ENCODE measurements around the gene CCDC88A. TPM values are rescaled to one million over a fixed set of nuclear protein-coding genes. Genes with fewer than 3 reads are reported as not detected.

The CCDC88A gene
- 40.8 TPM for total RNA-seq
- polyA plus RNA-seq, result 39.6 TPM
- long read RNA-seq, donor 1, result 0 reads
- long read RNA-seq, donor 2, full-length matches to known transcripts, result 6 of 16 reads
- long read RNA-seq, donor 2, partial matches to known transcripts, result 10 of 16 reads
- long read RNA-seq, donor 2, other reads (novel, unspliced or antisense), result 0 of 16 reads
- long read RNA-seq, donor 3, full-length matches to known transcripts, result 5 of 27 reads
- long read RNA-seq, donor 3, partial matches to known transcripts, result 22 of 27 reads
- long read RNA-seq, donor 3, other reads (novel, unspliced or antisense), result 0 of 27 reads
- long read RNA-seq, donor 4, partial matches to known transcripts, result 0 of 1 reads
- long read RNA-seq, donor 4, other reads (novel, unspliced or antisense), result 0 of 1 reads
- long read RNA-seq, donor 5, partial matches to known transcripts, result 33 of 37 reads
- long read RNA-seq, donor 5, other reads (novel, unspliced or antisense), result 0 of 37 reads
- long read RNA-seq, donor 6, full-length matches to known transcripts, result 5 of 13 reads
- long read RNA-seq, donor 6, partial matches to known transcripts, result 8 of 13 reads
- long read RNA-seq, donor 6, other reads (novel, unspliced or antisense), result 0 of 13 reads
- long read RNA-seq, donor 7, partial matches to known transcripts, result 17 of 19 reads
- long read RNA-seq, donor 7, other reads (novel, unspliced or antisense), result 0 of 19 reads
- long read RNA-seq, donor 8, result 0 reads
- long read RNA-seq, donor 9, partial matches to known transcripts, result 8 of 8 reads
- long read RNA-seq, donor 9, other reads (novel, unspliced or antisense), result 0 of 8 reads
- long read RNA-seq, donor 10, full-length matches to known transcripts, result 2 of 2 reads
- long read RNA-seq, donor 10, partial matches to known transcripts, result 0 of 2 reads
- long read RNA-seq, donor 10, other reads (novel, unspliced or antisense), result 0 of 2 reads

- H3K4me1 ChIP-seq (ENCODE audit: control insufficient read depth in 2 of 2, insufficient read depth in 2 of 2, low read length in 2 of 2), result peaks cover 8 to 15% of the 10 kb centered on the region in 2 donors
- peak within 1 kb of the TSS; percentile 62 to 94 for H3K4me3 ChIP-seq (ENCODE audit: low read length in 2 of 2)
- peaks cover 0 to 3% of the 10 kb centered on the region in 2 donors for H3K9me3 ChIP-seq (ENCODE audit: control insufficient read depth in 2 of 2, insufficient read depth in 1 of 2, low read length in 1 of 2)
- peak within 1 kb of the TSS; percentile 82 to 89 for H3K27ac ChIP-seq (ENCODE audit: low read depth in 1 of 2, low read length in 1 of 2)
- peak; percentile 87 to 99 (median 96) for DNase-seq (ENCODE audit: low read depth in 6 of 9, low spot score in 9 of 9)
- H3K36me3 ChIP-seq (ENCODE audit: control insufficient read depth in 2 of 2, insufficient read depth in 2 of 2, low read length in 1 of 2), result no peaks in the 10 kb centered on the region
- no peaks in the 10 kb centered on the region for H3K27me3 ChIP-seq (ENCODE audit: control insufficient read depth in 2 of 2, insufficient read depth in 1 of 2, low read length in 1 of 2)
- under 1% methylated on average over 62 of the region's 62 CpGs for WGBS
Observed at GRCh38 chr2:55419679-55420438, at the start of gene CCDC88A. Gene CCDC88A, minus strand, starts transcription at chr2:55419856. Its CDS starts 777 bp downstream, at chr2:55419079.

- Histone ChIP-seq H3K27ac (ENCODE audit: low read depth in 1 of 2, low read length in 1 of 2) (no peak overlapping the region), H3K4me3 (ENCODE audit: low read length in 2 of 2) (no peak overlapping the region), H3K27me3 (ENCODE audit: control insufficient read depth in 2 of 2, insufficient read depth in 1 of 2, low read length in 1 of 2) (no peaks in the 10 kb centered on the region), H3K9me3 (ENCODE audit: control insufficient read depth in 2 of 2, insufficient read depth in 1 of 2, low read length in 1 of 2) (peaks cover 0 to 5% of the 10 kb centered on the region in 2 donors), H3K4me1 (ENCODE audit: control insufficient read depth in 2 of 2, insufficient read depth in 2 of 2, low read length in 2 of 2) (no peaks in the 10 kb centered on the region), H3K36me3 (ENCODE audit: control insufficient read depth in 2 of 2, insufficient read depth in 2 of 2, low read length in 1 of 2) (no peaks in the 10 kb centered on the region)
- no peak for DNase-seq (ENCODE audit: low read depth in 6 of 9, low spot score in 9 of 9)
- 98% methylated on average over 2 of the region's 2 CpGs for WGBS
Observed at GRCh38 chr2:55461679-55462078, 42.0 kb upstream of the CCDC88A start.

GRCh38 chr2:55460562-55460961, 40.9 kb upstream of the CCDC88A start:
- Histone ChIP-seq H3K27ac (ENCODE audit: low read depth in 1 of 2, low read length in 1 of 2) (no peak overlapping the region), H3K27me3 (ENCODE audit: control insufficient read depth in 2 of 2, insufficient read depth in 1 of 2, low read length in 1 of 2) (no peaks in the 10 kb centered on the region), H3K4me1 (ENCODE audit: control insufficient read depth in 2 of 2, insufficient read depth in 2 of 2, low read length in 2 of 2) (no peaks in the 10 kb centered on the region), H3K9me3 (ENCODE audit: control insufficient read depth in 2 of 2, insufficient read depth in 1 of 2, low read length in 1 of 2) (peaks cover 0 to 5% of the 10 kb centered on the region in 2 donors), H3K4me3 (ENCODE audit: low read length in 2 of 2) (no peak overlapping the region), H3K36me3 (ENCODE audit: control insufficient read depth in 2 of 2, insufficient read depth in 2 of 2, low read length in 1 of 2) (no peaks in the 10 kb centered on the region)
- DNase-seq (ENCODE audit: low read depth in 6 of 9, low spot score in 9 of 9), result no peak
- WGBS, result 48% methylated on average over 3 of the region's 3 CpGs

GRCh38 chr2:55459714-55460274, 40.1 kb upstream of the CCDC88A start:
- DNase-seq (ENCODE audit: low read depth in 6 of 9, low spot score in 9 of 9), result no peak
- Histone ChIP-seq H3K27ac (ENCODE audit: low read depth in 1 of 2, low read length in 1 of 2) (no peak overlapping the region), H3K9me3 (ENCODE audit: control insufficient read depth in 2 of 2, insufficient read depth in 1 of 2, low read length in 1 of 2) (peaks cover 0 to 5% of the 10 kb centered on the region in 2 donors), H3K4me1 (ENCODE audit: control insufficient read depth in 2 of 2, insufficient read depth in 2 of 2, low read length in 2 of 2) (no peaks in the 10 kb centered on the region), H3K36me3 (ENCODE audit: control insufficient read depth in 2 of 2, insufficient read depth in 2 of 2, low read length in 1 of 2) (no peaks in the 10 kb centered on the region), H3K4me3 (ENCODE audit: low read length in 2 of 2) (no peak overlapping the region), H3K27me3 (ENCODE audit: control insufficient read depth in 2 of 2, insufficient read depth in 1 of 2, low read length in 1 of 2) (no peaks in the 10 kb centered on the region)
- 98% methylated on average over 11 of the region's 11 CpGs for WGBS

GRCh38 chr2:55459279-55459678, 39.6 kb upstream of the CCDC88A start:
- Histone ChIP-seq H3K9me3 (ENCODE audit: control insufficient read depth in 2 of 2, insufficient read depth in 1 of 2, low read length in 1 of 2) (peaks cover 0 to 5% of the 10 kb centered on the region in 2 donors), H3K36me3 (ENCODE audit: control insufficient read depth in 2 of 2, insufficient read depth in 2 of 2, low read length in 1 of 2) (no peaks in the 10 kb centered on the region), H3K27ac (ENCODE audit: low read depth in 1 of 2, low read length in 1 of 2) (no peak overlapping the region), H3K4me1 (ENCODE audit: control insufficient read depth in 2 of 2, insufficient read depth in 2 of 2, low read length in 2 of 2) (no peaks in the 10 kb centered on the region), H3K27me3 (ENCODE audit: control insufficient read depth in 2 of 2, insufficient read depth in 1 of 2, low read length in 1 of 2) (no peaks in the 10 kb centered on the region), H3K4me3 (ENCODE audit: low read length in 2 of 2) (no peak overlapping the region)
- no peak for DNase-seq (ENCODE audit: low read depth in 6 of 9, low spot score in 9 of 9)
- 94% methylated on average over 3 of the region's 3 CpGs for WGBS

GRCh38 chr2:55454121-55454520, 34.5 kb upstream of the CCDC88A start:
- Histone ChIP-seq H3K4me1 (ENCODE audit: control insufficient read depth in 2 of 2, insufficient read depth in 2 of 2, low read length in 2 of 2) (no peaks in the 10 kb centered on the region), H3K36me3 (ENCODE audit: control insufficient read depth in 2 of 2, insufficient read depth in 2 of 2, low read length in 1 of 2) (no peaks in the 10 kb centered on the region), H3K27ac (ENCODE audit: low read depth in 1 of 2, low read length in 1 of 2) (no peak overlapping the region), H3K4me3 (ENCODE audit: low read length in 2 of 2) (no peak overlapping the region), H3K27me3 (ENCODE audit: control insufficient read depth in 2 of 2, insufficient read depth in 1 of 2, low read length in 1 of 2) (no peaks in the 10 kb centered on the region), H3K9me3 (ENCODE audit: control insufficient read depth in 2 of 2, insufficient read depth in 1 of 2, low read length in 1 of 2) (no peaks in the 10 kb centered on the region)
- DNase-seq (ENCODE audit: low read depth in 6 of 9, low spot score in 9 of 9), result no peak
- 99% methylated on average over 5 of the region's 5 CpGs for WGBS

GRCh38 chr2:55452879-55453278, 33.2 kb upstream of the CCDC88A start:
- 95% methylated on average over 2 of the region's 2 CpGs for WGBS
- no peak overlapping the region for H3K4me3 ChIP-seq (ENCODE audit: low read length in 2 of 2)
- no peak overlapping the region for H3K27ac ChIP-seq (ENCODE audit: low read depth in 1 of 2, low read length in 1 of 2)
- H3K4me1 ChIP-seq (ENCODE audit: control insufficient read depth in 2 of 2, insufficient read depth in 2 of 2, low read length in 2 of 2), result no peaks in the 10 kb centered on the region
- no peaks in the 10 kb centered on the region for H3K36me3 ChIP-seq (ENCODE audit: control insufficient read depth in 2 of 2, insufficient read depth in 2 of 2, low read length in 1 of 2)
- no peaks in the 10 kb centered on the region for H3K27me3 ChIP-seq (ENCODE audit: control insufficient read depth in 2 of 2, insufficient read depth in 1 of 2, low read length in 1 of 2)
- H3K9me3 ChIP-seq (ENCODE audit: control insufficient read depth in 2 of 2, insufficient read depth in 1 of 2, low read length in 1 of 2), result no peaks in the 10 kb centered on the region
- no peak for DNase-seq (ENCODE audit: low read depth in 6 of 9, low spot score in 9 of 9)

- Histone ChIP-seq H3K27ac (ENCODE audit: low read depth in 1 of 2, low read length in 1 of 2) (no peak overlapping the region), H3K4me3 (ENCODE audit: low read length in 2 of 2) (no peak overlapping the region), H3K4me1 (ENCODE audit: control insufficient read depth in 2 of 2, insufficient read depth in 2 of 2, low read length in 2 of 2) (no peaks in the 10 kb centered on the region), H3K27me3 (ENCODE audit: control insufficient read depth in 2 of 2, insufficient read depth in 1 of 2, low read length in 1 of 2) (no peaks in the 10 kb centered on the region), H3K9me3 (ENCODE audit: control insufficient read depth in 2 of 2, insufficient read depth in 1 of 2, low read length in 1 of 2) (no peaks in the 10 kb centered on the region), H3K36me3 (ENCODE audit: control insufficient read depth in 2 of 2, insufficient read depth in 2 of 2, low read length in 1 of 2) (no peaks in the 10 kb centered on the region)
- DNase-seq (ENCODE audit: low read depth in 6 of 9, low spot score in 9 of 9), result no peak
- 74% methylated on average over 2 of the region's 2 CpGs for WGBS
Observed at GRCh38 chr2:55451699-55452098, 32.0 kb upstream of the CCDC88A start.

All from thymus (tissue), 14 donors.